K562 (cell line): ENCODE results near the gene GORASP1. TPM values are rescaled to one million over a fixed set of nuclear protein-coding genes. Genes with fewer than 3 reads are reported as not detected.

ENCODE experiments used
- ATAC-seq: fragments of 200-7000 bp; cut with Tn5 transposase; 3 replicates; pipeline ENCODE4 v1.9.1; 2020; ENCODE audit warnings: moderate library complexity
- BruUV-seq: library from RNA; stranded (reverse); fragments of 400-500 nt; replicated peaks from 2 replicates; lab custom pipeline; 2021; lab: Mats Ljungman, UMichigan
- CTCF ChIA-PET: fragments of 300-600 bp; formaldehyde crosslinking; extraction: SDS; loops from one replicate; lab custom pipeline; 2021; ENCODE audit warnings: low intra/inter-chr PET ratio; lab: Yijun Ruan, JAX
- POLR2A ChIA-PET: fragments of 300-600, 350-650 bp; sonication (Branson Sonifier 250); formaldehyde crosslinking; extraction: SDS; loops from one replicate; lab custom pipeline; 2021; ENCODE audit warnings: antibody characterized with exemption, inconsistent platforms; lab: Yijun Ruan, JAX
- DNase-seq, 4 experiments: peaks; one replicate each; pipeline versions ENCODE4 v3.0.0 to v3.0.0-alpha.2; 2011 to 2018; ENCODE audit warnings: low spot score in 3 of 4, mixed read lengths in 3 of 4; ENCODE audit errors: extremely low read depth in 1 of 4
- FAIRE-seq: peaks from 2 replicates; lab custom pipeline; 2011; peaks lifted over from hg19 to GRCh38; lab: Jason Lieb, UNC
- H2AFZ ChIP-seq: 2 replicates; pipeline ENCODE4 v1.6.0; 2011; ENCODE audit warnings: low read depth, low read length, control low read depth, inconsistent platforms
- H3K27ac ChIP-seq: fragments of 200-600 bp; 3 replicates; pipeline ENCODE4 v1.8.0; 2011; ENCODE audit warnings: low read depth, mild to moderate bottlenecking, control low read depth, inconsistent platforms, low read length, moderate library complexity, mixed read lengths; ENCODE audit errors: extremely low read depth
- H3K27me3 ChIP-seq, 2 experiments: fragments of 300-600 bp in 1 of 2; 2 replicates in 1 of 2; 3 replicates in 1 of 2; pipeline versions ENCODE4 v1.6.0 to v1.8.0; 2011; ENCODE audit warnings: inconsistent platforms in 2 of 2, low read length in 2 of 2, mild to moderate bottlenecking in 1 of 2, mixed read lengths in 1 of 2, moderate library complexity in 1 of 2; ENCODE audit not compliant: control insufficient read depth in 2 of 2, insufficient read depth in 2 of 2
- H3K36me3 ChIP-seq: fragments of 300-600 bp; 3 replicates; pipeline ENCODE4 v1.8.0; 2011; ENCODE audit warnings: mild to moderate bottlenecking, low read length, inconsistent platforms; ENCODE audit not compliant: control insufficient read depth, insufficient read depth
- H3K4me1 ChIP-seq, 2 experiments: fragments of 200-600 bp in 1 of 2; replicated peaks in 1 of 2; 2 replicates in 1 of 2; 3 replicates in 1 of 2; pipeline versions ENCODE4 v1.5.1 to v1.8.0; 2011; ENCODE audit warnings: inconsistent platforms in 2 of 2, low read length in 2 of 2, mild to moderate bottlenecking in 1 of 2, mixed read lengths in 1 of 2, moderate library complexity in 1 of 2; ENCODE audit not compliant: control insufficient read depth in 2 of 2, insufficient read depth in 2 of 2
- H3K4me2 ChIP-seq: 2 replicates; pipeline ENCODE4 v1.6.1; 2011; ENCODE audit warnings: low read length, control low read depth, inconsistent platforms, mixed read lengths; ENCODE audit not compliant: insufficient read depth
- H3K4me3 ChIP-seq: fragments of 200-600 bp; sonication (generic), shearing (Covaris generic); 2 replicates; pipeline ENCODE4 v1.5.1; 2016; ENCODE audit warnings: control low read depth, inconsistent platforms
- H3K79me2 ChIP-seq: fragments of 200-600 bp; 3 replicates; pipeline ENCODE4 v1.8.0; 2011; ENCODE audit warnings: low read length, inconsistent platforms; ENCODE audit not compliant: control insufficient read depth, insufficient read depth
- H3K9ac ChIP-seq, 2 experiments: 2 replicates each; pipeline versions ENCODE4 v1.6.0 to v1.6.1; 2011; ENCODE audit warnings: low read depth in 2 of 2, low read length in 2 of 2, control low read depth in 1 of 2, inconsistent platforms in 1 of 2, mild to moderate bottlenecking in 1 of 2, mixed read lengths in 1 of 2; ENCODE audit not compliant: insufficient read depth in 1 of 2
- H3K9me1 ChIP-seq: one replicate; pipeline ENCODE4 v1.6.0; 2011; ENCODE audit warnings: inconsistent platforms, mild to moderate bottlenecking, low read length, moderate library complexity; ENCODE audit not compliant: control insufficient read depth, insufficient read depth
- H3K9me3 ChIP-seq: replicated peaks from 2 replicates; pipeline ENCODE4 v1.5.1; 2011; ENCODE audit warnings: low read depth, low read length, inconsistent platforms; ENCODE audit not compliant: control insufficient read depth, insufficient read depth
- H4K20me1 ChIP-seq: replicated peaks from 2 replicates; pipeline ENCODE4 v1.6.1; 2011; ENCODE audit warnings: low read length, inconsistent platforms, mixed read lengths; ENCODE audit not compliant: control insufficient read depth, insufficient read depth
- CBX1 ChIP-seq: sonication (generic); IDR thresholded peaks from 2 replicates; pipeline ENCODE4 v1.6.1; 2016; ENCODE audit warnings: antibody characterized with exemption, low read depth, mild to moderate bottlenecking
- E4F1 ChIP-seq: fragments of 250-450 bp; sonication (Bioruptor Pico); IDR thresholded peaks from 2 replicates; pipeline ENCODE4 v1.5.0; 2021; ENCODE audit warnings: mild to moderate bottlenecking, borderline replicate concordance
- GABPA ChIP-seq: fragments of 200-800 bp; sonication (Bioruptor generic); conservative IDR thresholded peaks from 2 replicates; pipeline ENCODE4 v1.6.1; 2016; ENCODE audit warnings: low read depth, missing genetic modification characterization, missing compliant biosample characterization
- GATA2 ChIP-seq: sonication (generic); formaldehyde crosslinking; IDR thresholded peaks from 2 replicates; pipeline ENCODE4 v1.4.0; 2020; ENCODE audit warnings: mild to moderate bottlenecking, missing genetic modification reagents
- HSF4 ChIP-seq: fragments of 250-450 bp; sonication (Bioruptor Pico); IDR thresholded peaks from 2 replicates; pipeline ENCODE4 v2.1.2; 2022; ENCODE audit warnings: mild to moderate bottlenecking, moderate library complexity, borderline replicate concordance
- ID3 ChIP-seq, 2 experiments: fragments of 250-450 bp in 1 of 2; fragments of 450-650 bp in 1 of 2; sonication (Bioruptor Pico) in 1 of 2; IDR thresholded peaks; 2 replicates each; pipeline versions ENCODE4 v1.6.1 to v1.8.0; 2016 to 2021; ENCODE audit warnings: mild to moderate bottlenecking in 2 of 2, moderate library complexity in 2 of 2, missing compliant biosample characterization in 1 of 2, missing genetic modification characterization in 1 of 2
- JUND ChIP-seq, 2 experiments: IDR thresholded peaks; 2 replicates in 1 of 2; 3 replicates in 1 of 2; pipeline ENCODE4 v1.6.1; 2011; ENCODE audit warnings: borderline replicate concordance in 2 of 2, low read depth in 2 of 2, low read length in 2 of 2, improper control_type of control experiment in 1 of 2, missing biosample characterization in 1 of 2, missing genetic modification characterization in 1 of 2, missing genetic modification reagents in 1 of 2
- POLR2A ChIP-seq: fragments of 450-650 bp; conservative IDR thresholded peaks from 2 replicates; pipeline ENCODE4 v1.6.1; 2016
- POLR2G ChIP-seq: fragments of 200-400 bp; formaldehyde crosslinking; IDR thresholded peaks from 2 replicates; pipeline ENCODE4 v1.6.1; 2017; ENCODE audit warnings: low read depth, mild to moderate bottlenecking, antibody characterized with exemption, low read length, moderate library complexity
- PTTG1 ChIP-seq: fragments of 450-650 bp; IDR thresholded peaks from 2 replicates; pipeline ENCODE4 v1.6.1; 2016; ENCODE audit warnings: low read depth, mild to moderate bottlenecking, missing genetic modification characterization, missing compliant biosample characterization
- RBM22 ChIP-seq: fragments of 200-400 bp; formaldehyde crosslinking; IDR thresholded peaks from 2 replicates; pipeline ENCODE4 v1.6.1; 2018; ENCODE audit warnings: low read length, low read depth; ENCODE audit not compliant: poor library complexity, severe bottlenecking
- SMAD4 ChIP-seq: fragments of 250-450 bp; sonication (Bioruptor Pico); conservative IDR thresholded peaks from 2 replicates; pipeline ENCODE4 v1.8.0; 2021; ENCODE audit warnings: inconsistent platforms, mild to moderate bottlenecking, moderate library complexity
- SPI1 ChIP-seq: IDR thresholded peaks from 2 replicates; pipeline ENCODE4 v1.6.1; 2011; ENCODE audit warnings: low read depth, low read length, control low read depth, borderline replicate concordance
- STAT5B ChIP-seq: fragments of 250-450 bp; sonication (Bioruptor Pico); IDR thresholded peaks from 2 replicates; pipeline ENCODE4 v1.8.0; 2021; ENCODE audit warnings: mild to moderate bottlenecking, inconsistent platforms
- ZBTB26 ChIP-seq: fragments of 450-650 bp; formaldehyde crosslinking; IDR thresholded peaks from 2 replicates; pipeline ENCODE4 v1.4.0; 2022; ENCODE audit warnings: missing genetic modification characterization
- ZNF551 ChIP-seq: fragments of 250-450 bp; sonication (Bioruptor Pico); IDR thresholded peaks from 2 replicates; pipeline ENCODE4 v1.5.0; 2021; ENCODE audit warnings: mild to moderate bottlenecking, moderate library complexity
- ZNF583 ChIP-seq: fragments of 250-450 bp; sonication (Bioruptor Pico); IDR thresholded peaks from 2 replicates; pipeline ENCODE4 v1.4.0; 2020
- WGBS: fragments of 100-300 bp; shearing (Covaris generic); methylation state at CpG from one replicate; pipeline ENCODE4 v1.1.6; 2016; ENCODE audit warnings: low coverage, mixed read lengths; ENCODE audit not compliant: insufficient coverage; ENCODE audit errors: missing lambda C conversion rate; 5-methylcytosine and 5-hydroxymethylcytosine counted together
- in situ Hi-C: fragments of 300-500 bp; cut with MboI; formaldehyde crosslinking; loops from 4 replicates; pipeline ENCODE4 v1.15.0; 2018; ENCODE audit warnings: inconsistent platforms, mixed read lengths
- intact Hi-C: fragments of 100-400 bp; cut with micrococcal nuclease; formaldehyde crosslinking; loops from 2 replicates; pipeline ENCODE4 v1.14.2; 2022
- polyA plus RNA-seq, 8 experiments: library from polyadenylated mRNA; depleted of rRNA in 4 of 8; stranded (reverse) in 5 of 8; unstranded in 3 of 8; fragments of >200 nt; fragmentation: Nextera tagmentation in 2 of 8; fragmentation: Illumina TruSeq in 1 of 8; extraction: Ambion mirVana in 2 of 8; extraction: Trizol in 1 of 8; gene quantifications; 2 replicates each; pipeline versions ENCODE4 v1.2.1 to v1.2.3, GENCODE V29; 2011 to 2014; ENCODE audit warnings: inconsistent platforms in 1 of 8, missing spikeins in 1 of 8
- total RNA-seq, 7 experiments: library from RNA; depleted of rRNA in 6 of 7; stranded (reverse); fragments of >200 nt in 6 of 7; fragmentation: Illumina TruSeq in 2 of 7; extraction: Trizol in 2 of 7; gene quantifications; 2 replicates each; pipeline versions ENCODE4 v1.2.1 to v1.2.3, GENCODE V29; 2011 to 2021; ENCODE audit warnings: low replicate concordance in 1 of 7

Gene GORASP1
- total and polyA plus RNA-seq, 9 of the 15 experiments (the other 6 are each of a cell fraction or from before 2014, with no cell fraction given): 8.4 to 87.9 (median 67.6) TPM

- ChIA-PET POLR2A (interaction anchor here (0.7 to 1.6 kb wide), 3 partner anchors 9 to 19 kb away, joined by 3 to 5 read pairs (median 3); no protein-coding TSS in a partner anchor), CTCF (interaction anchor here (0.7 kb wide), 1 partner anchor 9 kb away, joined by 3 read pairs; no protein-coding TSS in a partner anchor)
- BruUV-seq: no TSS peak
- peaks cover 9% of the 10 kb centered on the region; the same call in 1 of the 3 replicates for H3K79me2 ChIP-seq
- no peak for ATAC-seq
- H3K9ac ChIP-seq: peak overlapping the region in 1 of 2 experiments; percentile 1; a peak in 1 of 4 replicates
- no peaks in the 10 kb centered on the region for H3K9me3 ChIP-seq
- 89% methylated on average over 8 of the region's 8 CpGs for WGBS
- peaks cover 4% of the 10 kb centered on the region for H3K9me1 ChIP-seq
- H3K36me3 ChIP-seq: peaks cover 98% of the 10 kb centered on the region
- FAIRE-seq: no peak
- in situ Hi-C loops: no loop called here
- peaks cover 0 to 6% of the 10 kb centered on the region in 2 experiments; a peak in 1 of 5 replicates for H3K4me1 ChIP-seq
- intact Hi-C loops: no loop called here
- no peak overlapping the region for H3K27ac ChIP-seq
- no peak overlapping the region for H2AFZ ChIP-seq
- no peak overlapping the region for H3K4me2 ChIP-seq
- H4K20me1 ChIP-seq: peaks cover 14% of the 10 kb centered on the region
- no peaks in the 10 kb centered on the region for H3K27me3 ChIP-seq
- DNase-seq: no peak
- H3K4me3 ChIP-seq: no peak overlapping the region
- no peak for TF ChIP-seq GATA2
- TF ChIP-seq ZNF551 (CRISPR knock-in tag): no peak
- TF ChIP-seq CBX1: no peak
- no peak for TF ChIP-seq ID3 (CRISPR knock-in tag; IDR thresholded peaks at IDR 0.05)
- TF ChIP-seq ID3 (tag; IDR thresholded peaks at IDR 0.05): no peak
- TF ChIP-seq JUND (IDR thresholded peaks at IDR 0.05; ENCODE audit: borderline replicate concordance, low read depth, low read length): no peak
- no peak for TF ChIP-seq JUND (tag; IDR thresholded peaks at IDR 0.05; ENCODE audit: borderline replicate concordance, low read depth, low read length)
- TF ChIP-seq POLR2A: peak; percentile 37; the same call in 1 of the 2 replicates
- no peak for TF ChIP-seq SPI1
- TF ChIP-seq POLR2G: peak; percentile 48; the same call in 1 of the 2 replicates
- no peak for TF ChIP-seq SMAD4 (CRISPR knock-in tag)
- no peak for TF ChIP-seq ZBTB26
- TF ChIP-seq RBM22: peak; percentile 59
- TF ChIP-seq STAT5B: no peak
- no peak for TF ChIP-seq PTTG1
- no peak for TF ChIP-seq E4F1 (CRISPR knock-in tag)
- no peak for TF ChIP-seq ZNF583 (CRISPR knock-in tag)
- no peak for TF ChIP-seq GABPA
- TF ChIP-seq HSF4: no peak
Measured at GRCh38 chr3:39097716-39098472, 9.5 kb downstream of the GORASP1 start.
